Naive thymus-derived CD8-positive, alpha-beta T cell (primary cell): ENCODE data around the gene STUM. TPM values are rescaled to one million over a fixed set of nuclear protein-coding genes. Genes with fewer than 3 reads are reported as not detected.
A peak's percentile ranks its signal among the peaks of the same experiment; 100 is the strongest.
"Not testable (repeated sequence)": the region's sequence is repeated elsewhere in the genome, so short reads cannot be mapped to it uniquely, and the experiment has no call there.

Source experiments
- ATAC-seq, 2 donors: fragments of 150-1000 bp; cut with Tn5 transposase in 1 of 2; sonication (Bioruptor Pico), chemical (Tn5 transposase) in 1 of 2; 1 replicate in 1 of 2; 2 replicates in 1 of 2; pipeline ENCODE4 v1.10.0; 2021; ENCODE audit warnings: mild to moderate bottlenecking in 2 of 2, moderate library complexity in 2 of 2
- POLR2A ChIA-PET: fragments of 350-600 bp; sonication (Branson Sonifier 250); formaldehyde crosslinking; loops from one replicate; lab custom pipeline; 2021; ENCODE audit warnings: antibody characterized with exemption; lab: Charles Lee
- DNase-seq, 10 donors: peaks; one replicate each; pipeline versions ENCODE4 v3.0.0 to v3.0.0-alpha.2; 2020 to 2022
- H3K27ac Mint-ChIP-seq, 10 donors: one replicate each; pipeline ENCODE4 v1.8.0; 2020 to 2022; ENCODE audit warnings: mild to moderate bottlenecking in 10 of 10, mixed read lengths in 10 of 10, moderate library complexity in 4 of 10, inconsistent platforms in 1 of 10
- H3K27me3 Mint-ChIP-seq, 5 donors: one replicate each; pipeline ENCODE4 v1.8.0; 2021 to 2022; ENCODE audit warnings: mixed read lengths in 5 of 5
- H3K36me3 Mint-ChIP-seq, 3 donors: one replicate each; pipeline ENCODE4 v1.8.0; 2020 to 2022; ENCODE audit warnings: mixed read lengths in 3 of 3, mild to moderate bottlenecking in 2 of 3, inconsistent platforms in 1 of 3
- H3K4me1 Mint-ChIP-seq, 4 donors: one replicate each; pipeline ENCODE4 v1.8.0; 2021 to 2022; ENCODE audit warnings: mixed read lengths in 4 of 4
- H3K4me3 Mint-ChIP-seq, 10 donors: one replicate each; pipeline ENCODE4 v1.8.0; 2020 to 2022; ENCODE audit warnings: mild to moderate bottlenecking in 10 of 10, mixed read lengths in 10 of 10, moderate library complexity in 6 of 10, inconsistent platforms in 1 of 10
- H3K9me3 Mint-ChIP-seq, 9 donors: one replicate each; pipeline ENCODE4 v1.8.0; 2020 to 2022; ENCODE audit warnings: mixed read lengths in 9 of 9, mild to moderate bottlenecking in 3 of 9, inconsistent platforms in 1 of 9, moderate library complexity in 1 of 9
- polyA plus RNA-seq, 3 donors: library from polyadenylated mRNA; unstranded; fragments of 300-500 nt; fragmentation: Illumina TruSeq; gene quantifications; one replicate each; pipeline ENCODE4 v1.2.3, GENCODE V29; 2021
- total RNA-seq, 8 experiments: library from RNA in 2 of 8; stranded (reverse) in 2 of 8; gene quantifications; one replicate each; pipeline ENCODE4 v1.2.3 and lab custom pipeline; 2021 to 2026

STUM gene
- total and polyA plus RNA-seq, 5 experiments from 2014 or later: 0.14 to 0.65 TPM; not detected in 3

DNA sequence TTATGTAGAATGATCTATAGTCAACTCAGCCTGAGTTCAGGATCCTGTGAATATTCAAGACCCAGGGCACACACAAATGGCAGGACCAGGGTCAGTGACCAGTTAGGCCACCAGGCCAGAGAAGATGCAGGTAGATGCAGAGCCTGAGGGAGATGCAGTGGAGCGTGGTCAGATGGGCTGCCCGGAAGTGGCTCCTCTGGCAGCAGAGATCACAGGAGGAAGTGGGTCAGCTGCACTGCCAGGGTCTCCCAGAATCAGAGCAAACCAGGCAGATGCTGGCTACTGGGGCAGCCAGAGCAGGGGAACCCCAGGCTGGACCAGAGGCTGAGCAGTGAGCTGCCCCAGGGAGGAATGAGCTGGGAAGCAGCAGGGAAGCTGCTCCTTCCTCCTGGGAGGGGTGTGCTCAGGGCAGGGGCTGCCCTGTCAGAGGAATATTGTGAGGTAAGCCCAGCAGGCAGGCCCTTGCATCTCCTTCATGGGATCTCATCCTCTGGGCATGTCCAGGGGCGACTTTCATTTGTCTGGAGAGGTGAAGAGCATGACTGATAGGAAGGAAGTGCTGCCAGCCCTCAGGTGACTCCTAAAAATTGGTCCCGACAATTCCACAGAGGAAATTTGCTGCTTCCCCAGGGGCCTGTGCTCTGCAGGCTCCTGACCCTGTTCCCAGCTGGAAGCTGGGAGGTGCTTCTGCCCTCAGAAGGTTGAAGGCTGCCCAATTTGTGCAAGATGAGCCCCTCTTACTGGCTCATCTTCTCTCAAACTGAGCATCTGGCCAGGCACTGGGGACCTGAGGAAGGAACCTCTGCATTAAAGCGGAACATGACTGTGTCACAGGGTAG, 49.3 kb downstream of the STUM start:
- Mint-ChIP-seq H3K4me3 (no peak overlapping the region), H3K4me1 (peaks cover 0 to 3% (median 0%) of the 10 kb centered on the region in 4 donors), H3K27ac (peak overlapping the region in 1 of 10 donors; percentile 73), H3K9me3 (peaks cover 0 to 7% (median 0%) of the 10 kb centered on the region in 9 donors), H3K27me3 (peaks cover 0 to 21% (median 7%) of the 10 kb centered on the region in 5 donors), H3K36me3 (peaks cover 0 to 5% (median 0%) of the 10 kb centered on the region in 3 donors)
- no peak for ATAC-seq
- POLR2A ChIA-PET: no interaction called here
- DNase-seq: no peak

DNA sequence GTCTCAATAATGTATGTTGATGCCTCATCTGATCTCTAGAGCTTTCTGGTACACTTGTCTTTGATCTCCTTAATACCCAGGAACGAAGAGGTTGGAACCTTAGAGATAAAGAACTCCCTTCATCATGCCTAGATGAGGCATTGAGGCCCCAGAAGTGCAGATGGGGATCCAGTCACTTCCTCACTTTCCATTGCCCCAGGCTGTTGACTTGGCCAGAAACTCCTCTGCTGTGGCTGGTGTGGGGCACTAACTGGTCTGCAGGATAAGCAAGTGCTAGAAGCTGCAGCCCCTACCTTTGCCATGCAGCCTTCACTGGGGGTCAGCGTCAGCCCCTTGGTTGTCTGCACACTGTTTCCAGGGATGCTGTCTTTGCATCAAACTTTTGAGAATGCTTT, 49.9 kb downstream of the STUM start:
- POLR2A ChIA-PET: no interaction called here
- H3K27ac Mint-ChIP-seq: peak overlapping the region in 1 of 10 donors; percentile 25
- DNase-seq (no peak), ATAC-seq (no peak)
- peaks cover 0 to 3% (median 0%) of the 10 kb centered on the region in 4 donors for H3K4me1 Mint-ChIP-seq
- peaks cover 0 to 16% (median 6%) of the 10 kb centered on the region in 5 donors for H3K27me3 Mint-ChIP-seq
- H3K9me3 Mint-ChIP-seq: peaks cover 0 to 7% (median 0%) of the 10 kb centered on the region in 9 donors
- H3K36me3 Mint-ChIP-seq: peaks cover 0 to 5% (median 0%) of the 10 kb centered on the region in 3 donors
- no peak overlapping the region for H3K4me3 Mint-ChIP-seq

- H3K27ac Mint-ChIP-seq, ATAC-seq, H3K4me1 Mint-ChIP-seq, H3K9me3 Mint-ChIP-seq, POLR2A ChIA-PET, H3K36me3 Mint-ChIP-seq, H3K4me3 Mint-ChIP-seq, DNase-seq: not testable (repeated sequence)
- H3K27me3 Mint-ChIP-seq: peaks cover 0 to 11% (median 5%) of the 10 kb centered on the region in 5 donors
Observed at GRCh38 chr1:226598955-226599354, 50.4 kb downstream of the STUM start.

DNA sequence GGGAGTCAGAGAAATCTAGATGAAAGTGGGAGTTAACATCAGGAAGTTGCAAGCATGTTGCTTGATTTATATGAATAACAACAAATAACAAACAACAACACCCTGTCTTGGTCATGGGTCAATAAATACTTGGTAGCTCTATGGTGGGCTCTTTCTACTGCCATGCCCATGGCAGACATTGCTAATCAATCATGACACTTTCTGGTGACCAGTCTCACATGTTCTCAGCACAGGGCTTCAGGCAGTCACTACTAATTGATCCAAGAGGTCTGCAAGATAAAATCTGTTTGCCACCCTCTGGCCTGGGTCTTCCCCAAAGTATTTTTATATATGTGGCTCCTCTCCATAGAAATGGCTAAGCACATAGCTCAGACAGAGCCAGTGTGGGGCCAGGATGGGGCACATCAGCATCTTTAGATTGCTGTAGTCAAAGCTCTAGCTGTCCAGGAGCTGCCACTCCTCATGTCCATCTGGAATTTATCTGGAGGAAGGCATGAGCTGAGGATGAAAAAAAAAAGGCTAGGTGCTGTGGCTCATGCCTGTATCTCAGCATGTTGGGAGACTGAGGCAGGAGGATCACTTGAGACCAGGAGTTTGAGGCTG, 51.2 kb downstream of the STUM start:
- Mint-ChIP-seq H3K27me3 (peaks cover 0 to 10% (median 3%) of the 10 kb centered on the region in 5 donors), H3K4me3 (no peak overlapping the region), H3K27ac (peak overlapping the region in 1 of 10 donors; percentile 34), H3K4me1 (peaks cover 0 to 6% (median 0%) of the 10 kb centered on the region in 4 donors), H3K36me3 (peaks cover 0 to 5% (median 0%) of the 10 kb centered on the region in 3 donors), H3K9me3 (peaks cover 0 to 7% (median 0%) of the 10 kb centered on the region in 9 donors)
- DNase-seq (no peak), ATAC-seq (no peak)
- POLR2A ChIA-PET: no interaction called here

DNA sequence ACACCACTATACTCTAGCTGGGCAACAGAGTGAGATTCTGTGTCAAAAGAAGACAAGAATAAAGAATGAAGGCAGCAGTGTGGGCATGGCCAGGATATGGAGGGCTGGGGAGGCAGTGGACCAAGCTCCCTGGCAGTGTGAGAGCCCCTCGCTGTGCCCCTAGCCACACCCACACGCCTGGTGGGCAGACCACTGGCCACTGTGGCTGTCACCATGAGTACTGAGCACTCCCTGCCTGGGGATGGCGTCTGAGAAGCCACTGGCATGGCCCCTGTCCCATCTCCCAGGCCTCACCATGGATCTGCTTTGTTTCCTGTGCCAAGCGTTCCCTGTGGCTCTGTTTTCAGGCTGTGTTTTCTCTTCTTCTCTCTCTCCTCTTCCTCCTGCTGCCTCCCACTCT, 51.7 kb downstream of the STUM start:
- POLR2A ChIA-PET: no interaction called here
- ATAC-seq (no peak), DNase-seq (no peak)
- Mint-ChIP-seq H3K27ac (peak overlapping the region in 1 of 10 donors; percentile 34), H3K27me3 (peaks cover 0 to 10% (median 3%) of the 10 kb centered on the region in 5 donors), H3K4me3 (no peak overlapping the region), H3K36me3 (peaks cover 0 to 4% (median 0%) of the 10 kb centered on the region in 3 donors), H3K4me1 (peaks cover 0 to 6% (median 0%) of the 10 kb centered on the region in 4 donors), H3K9me3 (peaks cover 0 to 7% (median 0%) of the 10 kb centered on the region in 9 donors)

DNA sequence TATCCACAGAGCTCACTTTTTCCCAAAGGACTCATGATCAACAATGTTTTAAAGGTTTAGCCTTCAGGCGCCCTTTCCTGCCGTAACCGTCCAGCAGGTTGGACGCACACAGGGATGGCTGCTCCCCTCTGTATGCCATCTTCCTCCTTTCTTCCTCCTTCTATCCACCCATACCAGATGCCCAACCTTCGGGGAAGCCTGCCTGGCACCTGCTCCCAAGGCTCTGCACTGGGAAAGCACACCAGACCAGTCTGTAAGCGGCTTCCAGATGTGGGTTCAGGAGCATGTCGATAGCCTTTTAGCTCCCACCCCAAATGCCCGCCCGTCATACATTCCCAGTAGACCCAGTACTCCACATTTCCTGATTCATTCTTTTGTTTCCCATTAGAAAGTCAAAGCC, 52.9 kb downstream of the STUM start:
- peak overlapping the region in 2 of 10 donors; percentile 11 to 49 for H3K27ac Mint-ChIP-seq
- no peak overlapping the region for H3K4me3 Mint-ChIP-seq

GRCh38 chr1:226602186-226603021, 53.8 kb downstream of the STUM start:
- Mint-ChIP-seq H3K4me3 (no peak overlapping the region), H3K36me3 (no peaks in the 10 kb centered on the region), H3K27me3 (peaks cover 0 to 9% (median 3%) of the 10 kb centered on the region in 5 donors), H3K27ac (no peak overlapping the region), H3K4me1 (peaks cover 0 to 6% (median 0%) of the 10 kb centered on the region in 4 donors), H3K9me3 (no peaks in the 10 kb centered on the region)
- ATAC-seq: no peak
- POLR2A ChIA-PET: no interaction called here
- DNase-seq: no peak

More for the DNA sequence above, 52.9 kb downstream of the STUM start:
- Mint-ChIP-seq H3K4me1 (peaks cover 0 to 6% (median 0%) of the 10 kb centered on the region in 4 donors), H3K27me3 (peaks cover 0 to 10% (median 3%) of the 10 kb centered on the region in 5 donors), H3K9me3 (no peaks in the 10 kb centered on the region), H3K36me3 (no peaks in the 10 kb centered on the region)
- POLR2A ChIA-PET: no interaction called here
- DNase-seq (no peak), ATAC-seq (no peak)

GRCh38 chr1:226603022-226603857, 54.7 kb downstream of the STUM start:
- H3K27me3 Mint-ChIP-seq: peaks cover 0 to 6% (median 0%) of the 10 kb centered on the region in 5 donors

GRCh38 chr1:226603858-226604559, 55.4 kb downstream of the STUM start:
- Mint-ChIP-seq H3K4me3 (no peak overlapping the region), H3K36me3 (no peaks in the 10 kb centered on the region)
- no peak for ATAC-seq

More at GRCh38 chr1:226603022-226603857, 54.7 kb downstream of the STUM start:
- no peaks in the 10 kb centered on the region for H3K36me3 Mint-ChIP-seq
- DNase-seq: no peak
- H3K4me1 Mint-ChIP-seq: peaks cover 0 to 3% (median 0%) of the 10 kb centered on the region in 4 donors
- POLR2A ChIA-PET: interaction anchor here (0.8 kb wide), 1 partner anchor 195 kb away, joined by 3 read pairs; the partner anchor contains the start of gene PARP1
- no peak for ATAC-seq
- no peaks in the 10 kb centered on the region for H3K9me3 Mint-ChIP-seq
- H3K4me3 Mint-ChIP-seq: no peak overlapping the region
- H3K27ac Mint-ChIP-seq: peak overlapping the region in 3 of 10 donors; percentile 20 to 65 (median 38)

GRCh38 chr1:226604560-226605317, 56.2 kb downstream of the STUM start:
- Mint-ChIP-seq H3K36me3 (no peaks in the 10 kb centered on the region), H3K4me3 (no peak overlapping the region), H3K9me3 (no peaks in the 10 kb centered on the region), H3K27me3 (peaks cover 0 to 8% (median 0%) of the 10 kb centered on the region in 5 donors), H3K27ac (peak overlapping the region in 1 of 10 donors; percentile 9), H3K4me1 (peaks cover 0 to 3% (median 0%) of the 10 kb centered on the region in 4 donors)
- no peak for ATAC-seq
- POLR2A ChIA-PET: no interaction called here
- no peak for DNase-seq

More at GRCh38 chr1:226603858-226604559, 55.4 kb downstream of the STUM start:
- Mint-ChIP-seq H3K9me3 (no peaks in the 10 kb centered on the region), H3K27ac (peak overlapping the region in 2 of 10 donors; percentile 65 to 89), H3K4me1 (peaks cover 0 to 3% (median 0%) of the 10 kb centered on the region in 4 donors), H3K27me3 (peaks cover 0 to 3% (median 0%) of the 10 kb centered on the region in 5 donors)
- POLR2A ChIA-PET: interaction anchor here (0.8 kb wide), 1 partner anchor 196 kb away, joined by 3 read pairs; the partner anchor contains the start of gene PARP1
- DNase-seq: no peak
